ENCODE results near the gene NUDT3. TPM values are rescaled to one million over a fixed set of nuclear protein-coding genes. Genes with fewer than 3 reads are reported as not detected.

Gene NUDT3
- total and polyA plus RNA-seq, 9 of the 15 experiments (the other 6 are each of a cell fraction or from before 2014, with no cell fraction given), result 5.4 to 81.2 (median 56.4) TPM

GRCh38 chr6:34246563-34247391, 145.7 kb downstream of the NUDT3 start (continued):
- TF ChIP-seq ZNF384 (IDR thresholded peaks at IDR 0.05; ENCODE audit: low read depth, low read length) (no peak), HOXB6 (CRISPR knock-in tag; IDR thresholded peaks at IDR 0.05; ENCODE audit: borderline replicate concordance) (no peak), SAP30 (IDR thresholded peaks at IDR 0.05; ENCODE audit: borderline replicate concordance, insufficient read depth, low read depth, low read length, poor library complexity, severe bottlenecking) (no peak), PRMT5 (CRISPR knock-in tag; IDR thresholded peaks at IDR 0.05) (no peak), ZNF324 (CRISPR knock-in tag; IDR thresholded peaks at IDR 0.05) (no peak), KLF1 (tag; IDR thresholded peaks at IDR 0.05) (no peak), MCM3 (IDR thresholded peaks at IDR 0.05) (no peak), ZBTB1 (CRISPR knock-in tag; IDR thresholded peaks at IDR 0.05; ENCODE audit: borderline replicate concordance, low read depth) (no peak), PPARD (CRISPR knock-in tag; IDR thresholded peaks at IDR 0.05) (no peak), L3MBTL2 (IDR thresholded peaks at IDR 0.05) (no peak), SMARCB1 (IDR thresholded peaks at IDR 0.05; ENCODE audit: insufficient read length, low read depth) (no peak), ZNF609 (CRISPR knock-in tag; IDR thresholded peaks at IDR 0.05; ENCODE audit: borderline replicate concordance) (no peak), ZNF507 (tag; conservative IDR thresholded peaks at IDR 0.05) (no peak), ZNF12 (CRISPR knock-in tag; IDR thresholded peaks at IDR 0.05) (no peak), TBL1XR1 (IDR thresholded peaks at IDR 0.05; ENCODE audit: low read length in 2 of 2) (no peak), CAMTA2 (CRISPR knock-in tag; conservative IDR thresholded peaks at IDR 0.05) (peak; percentile 91; the same call in 1 of the 2 replicates), GATAD2B (IDR thresholded peaks at IDR 0.05; ENCODE audit: borderline replicate concordance) (no peak), PCBP1 (IDR thresholded peaks at IDR 0.05; ENCODE audit: low read depth, low read length, poor library complexity, severe bottlenecking) (no peak), ZNF354B (CRISPR knock-in tag; IDR thresholded peaks at IDR 0.05) (no peak), NFATC3 (IDR thresholded peaks at IDR 0.05) (no peak)
- TF ChIP-seq, protein P1, sequence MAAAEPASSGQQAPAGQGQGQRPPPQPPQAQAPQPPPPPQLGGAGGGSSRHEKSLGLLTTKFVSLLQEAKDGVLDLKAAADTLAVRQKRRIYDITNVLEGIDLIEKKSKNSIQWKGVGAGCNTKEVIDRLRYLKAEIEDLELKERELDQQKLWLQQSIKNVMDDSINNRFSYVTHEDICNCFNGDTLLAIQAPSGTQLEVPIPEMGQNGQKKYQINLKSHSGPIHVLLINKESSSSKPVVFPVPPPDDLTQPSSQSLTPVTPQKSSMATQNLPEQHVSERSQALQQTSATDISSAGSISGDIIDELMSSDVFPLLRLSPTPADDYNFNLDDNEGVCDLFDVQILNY (CRISPR knock-in tag; IDR thresholded peaks at IDR 0.05), result no peak
- TF ChIP-seq, protein P2, sequence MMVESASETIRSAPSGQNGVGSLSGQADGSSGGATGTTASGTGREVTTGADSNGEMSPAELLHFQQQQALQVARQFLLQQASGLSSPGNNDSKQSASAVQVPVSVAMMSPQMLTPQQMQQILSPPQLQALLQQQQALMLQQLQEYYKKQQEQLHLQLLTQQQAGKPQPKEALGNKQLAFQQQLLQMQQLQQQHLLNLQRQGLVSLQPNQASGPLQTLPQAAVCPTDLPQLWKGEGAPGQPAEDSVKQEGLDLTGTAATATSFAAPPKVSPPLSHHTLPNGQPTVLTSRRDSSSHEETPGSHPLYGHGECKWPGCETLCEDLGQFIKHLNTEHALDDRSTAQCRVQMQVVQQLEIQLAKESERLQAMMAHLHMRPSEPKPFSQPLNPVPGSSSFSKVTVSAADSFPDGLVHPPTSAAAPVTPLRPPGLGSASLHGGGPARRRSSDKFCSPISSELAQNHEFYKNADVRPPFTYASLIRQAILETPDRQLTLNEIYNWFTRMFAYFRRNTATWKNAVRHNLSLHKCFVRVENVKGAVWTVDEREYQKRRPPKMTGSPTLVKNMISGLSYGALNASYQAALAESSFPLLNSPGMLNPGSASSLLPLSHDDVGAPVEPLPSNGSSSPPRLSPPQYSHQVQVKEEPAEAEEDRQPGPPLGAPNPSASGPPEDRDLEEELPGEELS (CRISPR knock-in tag; IDR thresholded peaks at IDR 0.05; ENCODE audit: borderline replicate concordance), result no peak
